Neural cell (in vitro differentiated cells): ENCODE data around the gene CPEB3. TPM values are rescaled to one million over a fixed set of nuclear protein-coding genes. Genes with fewer than 3 reads are reported as not detected.
"Not testable (repeated sequence)": the region's sequence is repeated elsewhere in the genome, so short reads cannot be mapped to it uniquely, and the experiment has no call there.

Experiments used
- H2AFZ ChIP-seq: fragments of 200-600, 300-800 bp; sonication (generic), shearing (Covaris generic); 2 replicates; pipeline ENCODE4 v1.6.0; 2014; ENCODE audit warnings: low read depth, mild to moderate bottlenecking, antibody characterized with exemption, low read length, moderate library complexity
- H3F3A ChIP-seq: fragments of 200-600 bp; shearing (Covaris generic); 2 replicates; pipeline ENCODE4 v1.6.1; 2016; ENCODE audit warnings: mild to moderate bottlenecking, moderate library complexity, mixed read lengths, antibody characterized with exemption, low read length; ENCODE audit not compliant: insufficient read depth, poor library complexity, severe bottlenecking
- H3K27ac ChIP-seq: fragments of 200-600, 300-800 bp; sonication (generic), shearing (Covaris generic); 2 replicates; pipeline ENCODE4 v1.5.1; 2014; ENCODE audit warnings: mild to moderate bottlenecking, low read length, moderate library complexity
- H3K27me3 ChIP-seq: fragments of 300-800, 200-600 bp; sonication (generic), shearing (Covaris generic); 2 replicates; pipeline ENCODE4 v1.6.0; 2014; ENCODE audit warnings: mild to moderate bottlenecking, low read depth, low read length, moderate library complexity; ENCODE audit not compliant: insufficient read depth
- H3K36me3 ChIP-seq: fragments of 300-800, 200-600 bp; sonication (generic), shearing (Covaris generic); 2 replicates; pipeline ENCODE4 v1.5.1; 2014; ENCODE audit warnings: mild to moderate bottlenecking, antibody characterized with exemption, low read length, moderate library complexity; ENCODE audit not compliant: insufficient read depth
- H3K4me2 ChIP-seq: fragments of 300-800, 200-600 bp; sonication (generic), shearing (Covaris generic); 2 replicates; pipeline ENCODE4 v1.6.0; 2014; ENCODE audit warnings: mild to moderate bottlenecking, low read length
- H3K4me3 ChIP-seq: fragments of 300-800, 200-600 bp; sonication (generic), shearing (Covaris generic); 2 replicates; pipeline ENCODE4 v1.5.1; 2014; ENCODE audit warnings: mild to moderate bottlenecking, low read length, moderate library complexity
- H3K79me2 ChIP-seq: fragments of 200-600 bp; shearing (Covaris generic); replicated peaks from 2 replicates; pipeline ENCODE4 v1.6.0; 2014; ENCODE audit warnings: mild to moderate bottlenecking, low read length, moderate library complexity; ENCODE audit not compliant: insufficient read depth
- H3K9ac ChIP-seq: fragments of 300-800, 200-600 bp; sonication (generic), shearing (Covaris generic); 2 replicates; pipeline ENCODE4 v1.6.1; 2016; ENCODE audit warnings: mild to moderate bottlenecking, low read length, mixed read lengths
- H3K9me2 ChIP-seq: fragments of 200-600 bp; shearing (Covaris generic); 2 replicates; pipeline ENCODE4 v1.6.1; 2016; ENCODE audit warnings: mild to moderate bottlenecking, low read length, mixed read lengths; ENCODE audit not compliant: insufficient read depth
- H3K9me3 ChIP-seq: fragments of 200-600, 300-800 bp; sonication (generic), shearing (Covaris generic); 2 replicates; pipeline ENCODE4 v1.6.1; 2016; ENCODE audit warnings: mild to moderate bottlenecking, mixed run types, low read length, moderate library complexity, mixed read lengths
- H4K20me1 ChIP-seq: fragments of 200-600 bp; shearing (Covaris generic); 2 replicates; pipeline ENCODE4 v1.6.1; 2016; ENCODE audit warnings: mild to moderate bottlenecking, mixed run types; ENCODE audit not compliant: insufficient read depth
- EP300 ChIP-seq: fragments of 450-650 bp; conservative IDR thresholded peaks from 2 replicates; pipeline ENCODE4 v1.6.1; 2014; ENCODE audit warnings: antibody characterized with exemption, mild to moderate bottlenecking, moderate library complexity; ENCODE audit not compliant: poor library complexity, severe bottlenecking
- EZH2 ChIP-seq: fragments of 200-600, 300-800 bp; shearing (Covaris generic), sonication (generic); IDR thresholded peaks from 2 replicates; pipeline ENCODE4 v1.6.1; 2014; ENCODE audit warnings: antibody characterized with exemption, low read length, borderline replicate concordance, mild to moderate bottlenecking; ENCODE audit not compliant: insufficient read depth, poor library complexity, severe bottlenecking
- MXI1 ChIP-seq: fragments of 450-650 bp; conservative IDR thresholded peaks from 2 replicates; pipeline ENCODE4 v1.6.1; 2014; ENCODE audit warnings: antibody characterized with exemption, mild to moderate bottlenecking; ENCODE audit not compliant: poor library complexity, severe bottlenecking
- POLR2AphosphoS5 ChIP-seq: IDR thresholded peaks from 2 replicates; pipeline ENCODE4 v1.6.1; 2012
- RAD21 ChIP-seq: fragments of 450-650 bp; conservative IDR thresholded peaks from 2 replicates; pipeline ENCODE4 v1.6.1; 2014; ENCODE audit warnings: antibody characterized with exemption, mild to moderate bottlenecking, moderate library complexity
- SMC3 ChIP-seq: fragments of 450-650 bp; conservative IDR thresholded peaks from 2 replicates; pipeline ENCODE4 v1.6.1; 2014; ENCODE audit warnings: antibody characterized with exemption, mild to moderate bottlenecking, moderate library complexity; ENCODE audit not compliant: poor library complexity
- TAF1 ChIP-seq: IDR thresholded peaks from 2 replicates; pipeline ENCODE4 v1.6.1; 2012; ENCODE audit warnings: low read depth
- polyA plus RNA-seq: library from polyadenylated mRNA; depleted of rRNA; stranded (reverse); fragments of >200 nt; gene quantifications from 2 replicates; pipeline ENCODE4 v1.2.3, GENCODE V29; 2014
- TF ChIP-seq, protein P1 (sequence below): IDR thresholded peaks from 2 replicates; pipeline ENCODE4 v1.6.1; 2012; ENCODE audit warnings: borderline replicate concordance
- TF ChIP-seq, protein P2 (sequence below): fragments of 450-650 bp; IDR thresholded peaks from 2 replicates; pipeline ENCODE4 v1.5.1; 2014; ENCODE audit warnings: antibody characterized with exemption, mild to moderate bottlenecking, moderate library complexity; ENCODE audit not compliant: poor library complexity, severe bottlenecking

CPEB3 gene
- polyA plus RNA-seq, 1 donor from 2014 or later = 20.0 TPM

GRCh38 chr10:92027141-92027540 is 263.7 kb downstream of the CPEB3 start:
- no peaks in the 10 kb centered on the region for H3F3A ChIP-seq

GRCh38 chr10:92025340-92025739 is 265.5 kb downstream of the CPEB3 start:
- H3K9me2 ChIP-seq, H3K79me2 ChIP-seq, H3K4me2 ChIP-seq, H4K20me1 ChIP-seq, H3K36me3 ChIP-seq, H2AFZ ChIP-seq, H3K4me3 ChIP-seq, H3K9me3 ChIP-seq, H3K27me3 ChIP-seq, H3K27ac ChIP-seq, H3K9ac ChIP-seq, H3F3A ChIP-seq: not testable (repeated sequence)

More at GRCh38 chr10:92027141-92027540, 263.7 kb downstream of the CPEB3 start:
- no peaks in the 10 kb centered on the region for H3K79me2 ChIP-seq
- H3K4me2 ChIP-seq = no peak overlapping the region
- no peaks in the 10 kb centered on the region for H4K20me1 ChIP-seq
- H3K4me3 ChIP-seq = no peak overlapping the region
- no peak for TF ChIP-seq SMC3
- TF ChIP-seq TAF1 = no peak
- no peak for TF ChIP-seq MXI1
- no peak for TF ChIP-seq RAD21
- TF ChIP-seq POLR2AphosphoS5 = no peak
- TF ChIP-seq EZH2 = no peak
- TF ChIP-seq EP300 = no peak
- H3K9me2 ChIP-seq = no peaks in the 10 kb centered on the region
- H3K9ac ChIP-seq = no peak overlapping the region
- no peak overlapping the region for H3K27ac ChIP-seq
- no peaks in the 10 kb centered on the region for H3K9me3 ChIP-seq
- H3K27me3 ChIP-seq = no peaks in the 10 kb centered on the region
- H2AFZ ChIP-seq = no peak overlapping the region
- peaks cover 9% of the 10 kb centered on the region for H3K36me3 ChIP-seq

DNA sequence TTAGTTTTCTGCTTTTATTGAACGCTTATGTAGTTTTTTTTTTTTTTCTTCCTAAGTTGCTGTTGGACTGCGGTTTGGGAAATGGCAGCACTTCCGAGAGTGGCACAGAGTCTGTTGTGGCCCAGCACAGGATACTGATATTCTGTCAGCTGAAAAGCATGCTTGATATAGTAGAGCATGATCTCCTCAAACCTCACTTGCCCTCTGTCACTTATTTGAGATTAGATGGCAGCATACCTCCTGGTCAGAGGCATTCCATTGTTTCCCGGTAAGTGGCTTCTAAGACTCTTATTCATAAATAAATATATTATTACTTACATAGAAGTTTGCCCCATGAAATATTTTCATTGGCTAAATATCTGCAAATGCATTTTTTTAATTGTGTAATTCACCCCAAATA is 266.2 kb downstream of the CPEB3 start:
- TF ChIP-seq EP300 (no peak), EZH2 (no peak), SMC3 (no peak), MXI1 (no peak), TAF1 (no peak), RAD21 (no peak), POLR2AphosphoS5 (no peak)
- TF ChIP-seq, protein P1, sequence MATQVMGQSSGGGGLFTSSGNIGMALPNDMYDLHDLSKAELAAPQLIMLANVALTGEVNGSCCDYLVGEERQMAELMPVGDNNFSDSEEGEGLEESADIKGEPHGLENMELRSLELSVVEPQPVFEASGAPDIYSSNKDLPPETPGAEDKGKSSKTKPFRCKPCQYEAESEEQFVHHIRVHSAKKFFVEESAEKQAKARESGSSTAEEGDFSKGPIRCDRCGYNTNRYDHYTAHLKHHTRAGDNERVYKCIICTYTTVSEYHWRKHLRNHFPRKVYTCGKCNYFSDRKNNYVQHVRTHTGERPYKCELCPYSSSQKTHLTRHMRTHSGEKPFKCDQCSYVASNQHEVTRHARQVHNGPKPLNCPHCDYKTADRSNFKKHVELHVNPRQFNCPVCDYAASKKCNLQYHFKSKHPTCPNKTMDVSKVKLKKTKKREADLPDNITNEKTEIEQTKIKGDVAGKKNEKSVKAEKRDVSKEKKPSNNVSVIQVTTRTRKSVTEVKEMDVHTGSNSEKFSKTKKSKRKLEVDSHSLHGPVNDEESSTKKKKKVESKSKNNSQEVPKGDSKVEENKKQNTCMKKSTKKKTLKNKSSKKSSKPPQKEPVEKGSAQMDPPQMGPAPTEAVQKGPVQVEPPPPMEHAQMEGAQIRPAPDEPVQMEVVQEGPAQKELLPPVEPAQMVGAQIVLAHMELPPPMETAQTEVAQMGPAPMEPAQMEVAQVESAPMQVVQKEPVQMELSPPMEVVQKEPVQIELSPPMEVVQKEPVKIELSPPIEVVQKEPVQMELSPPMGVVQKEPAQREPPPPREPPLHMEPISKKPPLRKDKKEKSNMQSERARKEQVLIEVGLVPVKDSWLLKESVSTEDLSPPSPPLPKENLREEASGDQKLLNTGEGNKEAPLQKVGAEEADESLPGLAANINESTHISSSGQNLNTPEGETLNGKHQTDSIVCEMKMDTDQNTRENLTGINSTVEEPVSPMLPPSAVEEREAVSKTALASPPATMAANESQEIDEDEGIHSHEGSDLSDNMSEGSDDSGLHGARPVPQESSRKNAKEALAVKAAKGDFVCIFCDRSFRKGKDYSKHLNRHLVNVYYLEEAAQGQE = no peak
- TF ChIP-seq, protein P2, sequence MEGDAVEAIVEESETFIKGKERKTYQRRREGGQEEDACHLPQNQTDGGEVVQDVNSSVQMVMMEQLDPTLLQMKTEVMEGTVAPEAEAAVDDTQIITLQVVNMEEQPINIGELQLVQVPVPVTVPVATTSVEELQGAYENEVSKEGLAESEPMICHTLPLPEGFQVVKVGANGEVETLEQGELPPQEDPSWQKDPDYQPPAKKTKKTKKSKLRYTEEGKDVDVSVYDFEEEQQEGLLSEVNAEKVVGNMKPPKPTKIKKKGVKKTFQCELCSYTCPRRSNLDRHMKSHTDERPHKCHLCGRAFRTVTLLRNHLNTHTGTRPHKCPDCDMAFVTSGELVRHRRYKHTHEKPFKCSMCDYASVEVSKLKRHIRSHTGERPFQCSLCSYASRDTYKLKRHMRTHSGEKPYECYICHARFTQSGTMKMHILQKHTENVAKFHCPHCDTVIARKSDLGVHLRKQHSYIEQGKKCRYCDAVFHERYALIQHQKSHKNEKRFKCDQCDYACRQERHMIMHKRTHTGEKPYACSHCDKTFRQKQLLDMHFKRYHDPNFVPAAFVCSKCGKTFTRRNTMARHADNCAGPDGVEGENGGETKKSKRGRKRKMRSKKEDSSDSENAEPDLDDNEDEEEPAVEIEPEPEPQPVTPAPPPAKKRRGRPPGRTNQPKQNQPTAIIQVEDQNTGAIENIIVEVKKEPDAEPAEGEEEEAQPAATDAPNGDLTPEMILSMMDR = no peak
- no peaks in the 10 kb centered on the region for H3K79me2 ChIP-seq
- no peak overlapping the region for H3K9ac ChIP-seq
- H2AFZ ChIP-seq = no peak overlapping the region
- H3K9me3 ChIP-seq = no peaks in the 10 kb centered on the region
- H3K27ac ChIP-seq = no peak overlapping the region
- H4K20me1 ChIP-seq = no peaks in the 10 kb centered on the region
- no peaks in the 10 kb centered on the region for H3K27me3 ChIP-seq
- no peaks in the 10 kb centered on the region for H3F3A ChIP-seq
- no peak overlapping the region for H3K4me2 ChIP-seq
- no peaks in the 10 kb centered on the region for H3K9me2 ChIP-seq
- H3K36me3 ChIP-seq = peaks cover 9% of the 10 kb centered on the region
- no peak overlapping the region for H3K4me3 ChIP-seq
